Muscle of arm (tissue), 12 donors: ENCODE results near the gene TMEM30B. TPM values are rescaled to one million over a fixed set of nuclear protein-coding genes. Genes with fewer than 3 reads are reported as not detected.
A peak's percentile ranks its signal among the peaks of the same experiment; 100 is the strongest.
"Not testable (repeated sequence)": the region's sequence is repeated elsewhere in the genome, so short reads cannot be mapped to it uniquely, and the experiment has no call there.

Experiments used
- DNase-seq: peaks from one replicate; pipeline ENCODE4 v3.0.0-alpha.2; 2013
- polyA plus RNA-seq, 12 donors: library from polyadenylated mRNA; unstranded; fragments of 120-200 nt; gene quantifications; one replicate each; pipeline ENCODE4 v1.2.1, GENCODE V29; 2013; ENCODE audit not compliant: insufficient read length in 12 of 12

TMEM30B gene
- polyA plus RNA-seq, 12 donors = 1.6 to 7.5 (median 2.3) TPM; not detected in 1

DNA sequence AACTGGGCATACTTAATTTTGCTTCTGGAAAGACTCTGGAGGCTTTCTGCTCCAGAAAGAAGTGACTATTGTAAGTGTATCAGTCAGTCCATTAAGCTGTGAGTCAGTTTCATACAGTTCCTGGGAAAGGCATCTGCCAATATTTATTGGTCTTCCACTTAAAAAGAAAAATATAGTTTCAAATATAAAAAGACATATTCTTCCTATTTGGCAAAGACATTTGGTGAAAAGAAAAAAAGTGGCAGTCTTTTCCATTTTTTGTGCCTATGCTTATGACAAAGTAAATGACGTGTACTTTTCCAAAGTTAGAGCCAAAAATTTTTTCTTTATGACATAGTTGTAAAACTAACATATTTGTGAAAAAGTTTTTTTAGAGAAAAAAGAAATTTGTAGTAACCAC, 12.3 kb downstream of the TMEM30B start:
- DNase-seq = peak; percentile 70

DNA sequence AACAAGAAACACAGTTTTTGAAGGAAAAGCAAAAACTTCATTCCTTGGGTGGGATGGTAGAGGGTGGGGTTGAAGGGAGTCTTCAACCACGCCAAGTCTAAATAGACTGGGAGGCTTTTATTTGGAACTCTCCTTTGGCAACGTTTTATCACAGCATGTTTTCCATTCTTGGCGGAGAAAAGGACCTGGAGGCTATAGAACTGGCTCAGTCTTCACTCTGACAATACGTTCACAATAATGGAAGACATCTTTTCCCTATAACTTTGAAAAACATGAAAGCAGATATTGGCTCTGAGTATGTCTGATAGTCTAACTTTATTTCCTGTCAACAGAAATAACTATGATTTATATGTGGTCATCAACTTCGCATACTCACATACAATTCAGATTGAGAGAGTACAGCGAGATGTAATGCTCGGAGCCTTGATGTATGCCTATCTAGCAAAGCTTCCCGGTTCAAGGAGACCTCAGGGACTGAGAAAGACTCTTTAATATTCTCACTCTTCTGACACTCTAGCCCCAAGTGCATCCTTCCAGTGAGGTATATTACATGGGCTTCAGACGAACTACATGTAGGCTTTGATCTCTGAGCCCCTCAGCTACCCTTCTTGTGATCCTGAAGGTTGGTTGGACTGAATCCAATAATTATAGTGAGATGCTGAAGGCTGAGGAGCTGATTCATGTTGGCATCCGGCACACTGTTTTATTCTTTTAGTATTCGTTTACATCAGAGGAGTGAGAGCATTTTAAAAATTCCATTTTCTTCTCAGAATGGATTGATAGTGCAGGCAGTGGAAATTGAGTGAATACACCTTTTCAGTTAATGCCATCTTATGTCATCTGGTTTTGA, 14.0 kb downstream of the TMEM30B start:
- peak; percentile 81 for DNase-seq

DNA sequence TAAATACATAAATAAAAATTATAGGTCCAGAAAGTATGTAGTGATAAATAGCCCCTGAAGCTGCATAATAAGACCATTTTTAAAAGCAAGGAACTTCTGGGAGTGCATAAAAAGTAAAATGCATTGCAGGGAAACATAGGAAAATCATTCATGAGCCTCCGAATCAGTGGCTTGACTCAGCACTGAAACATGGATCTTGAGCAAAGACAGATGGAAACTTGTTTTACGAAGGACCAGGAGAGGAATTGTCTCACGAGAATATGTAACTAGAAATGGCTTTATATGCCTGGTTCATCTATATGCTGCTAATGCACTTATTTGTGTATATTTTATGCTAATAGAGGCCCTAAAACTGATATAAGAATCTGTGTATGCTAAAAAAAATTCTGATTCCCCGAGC, 14.7 kb downstream of the TMEM30B start:
- DNase-seq = no peak

DNA sequence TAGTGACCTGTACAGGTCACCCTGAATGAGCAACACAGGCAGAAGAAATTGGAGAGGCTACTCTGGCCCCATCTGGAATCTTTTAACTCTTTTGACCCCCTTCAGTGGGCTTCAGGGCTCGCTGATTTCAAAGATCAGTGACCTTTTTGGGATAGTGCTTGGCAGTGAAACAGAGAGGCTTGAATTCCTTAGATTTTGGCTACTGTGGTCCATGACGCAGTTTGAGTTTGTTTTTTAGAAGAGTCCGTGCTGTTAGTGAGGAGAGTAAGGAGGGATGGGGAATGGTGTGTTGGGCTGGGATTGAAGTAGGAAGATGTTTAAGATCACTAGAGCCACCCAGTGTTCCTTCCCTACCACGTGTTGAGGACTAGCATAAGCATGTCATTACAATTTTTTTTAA, 16.5 kb downstream of the TMEM30B start:
- DNase-seq = no peak

DNA sequence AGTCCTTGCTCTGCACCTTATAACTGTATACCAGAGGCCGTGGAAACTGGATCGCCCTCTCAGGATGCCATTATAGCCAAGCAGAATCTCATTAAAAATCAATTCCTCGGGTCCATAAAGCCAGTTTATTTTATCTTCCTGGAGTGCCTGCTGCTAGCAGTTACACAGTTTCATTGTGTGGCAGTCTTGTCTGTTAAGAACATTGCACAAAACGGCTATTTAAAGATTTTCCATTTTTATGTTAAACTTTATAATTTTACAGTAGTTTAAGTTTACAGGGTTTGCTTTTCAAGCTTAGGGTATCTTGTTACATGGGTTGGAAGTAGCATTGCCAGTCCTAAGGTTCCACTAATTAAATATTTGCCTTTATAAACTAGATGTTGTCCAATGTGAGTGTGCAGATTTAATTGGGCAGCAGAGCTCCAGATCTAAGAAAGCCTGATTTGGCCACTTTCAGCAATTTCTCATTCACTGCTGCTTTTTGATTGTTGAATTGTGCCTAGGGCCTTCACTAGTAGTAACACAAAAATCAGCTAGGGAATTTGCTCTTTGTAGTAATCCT, 17.0 kb downstream of the TMEM30B start:
- no peak for DNase-seq

DNA sequence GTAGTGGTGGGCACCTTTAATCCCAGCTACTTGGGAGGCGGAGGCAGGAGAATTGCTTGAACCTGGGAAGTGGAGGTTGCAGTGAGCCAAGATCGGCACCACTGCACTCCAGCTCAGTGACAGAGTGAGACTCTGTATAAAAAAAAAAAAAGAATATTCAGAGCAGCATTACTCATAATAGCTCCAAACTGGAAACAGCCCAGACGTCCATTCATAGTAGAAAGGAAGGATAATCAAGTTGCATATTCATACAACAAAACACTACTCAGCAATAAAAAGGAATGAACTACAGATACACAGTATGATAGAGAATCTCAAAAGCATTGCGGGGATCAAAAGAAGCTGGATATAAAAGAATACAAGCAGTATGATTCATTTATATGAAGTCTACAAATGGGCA, 19.1 kb downstream of the TMEM30B start:
- no peak for DNase-seq

DNA sequence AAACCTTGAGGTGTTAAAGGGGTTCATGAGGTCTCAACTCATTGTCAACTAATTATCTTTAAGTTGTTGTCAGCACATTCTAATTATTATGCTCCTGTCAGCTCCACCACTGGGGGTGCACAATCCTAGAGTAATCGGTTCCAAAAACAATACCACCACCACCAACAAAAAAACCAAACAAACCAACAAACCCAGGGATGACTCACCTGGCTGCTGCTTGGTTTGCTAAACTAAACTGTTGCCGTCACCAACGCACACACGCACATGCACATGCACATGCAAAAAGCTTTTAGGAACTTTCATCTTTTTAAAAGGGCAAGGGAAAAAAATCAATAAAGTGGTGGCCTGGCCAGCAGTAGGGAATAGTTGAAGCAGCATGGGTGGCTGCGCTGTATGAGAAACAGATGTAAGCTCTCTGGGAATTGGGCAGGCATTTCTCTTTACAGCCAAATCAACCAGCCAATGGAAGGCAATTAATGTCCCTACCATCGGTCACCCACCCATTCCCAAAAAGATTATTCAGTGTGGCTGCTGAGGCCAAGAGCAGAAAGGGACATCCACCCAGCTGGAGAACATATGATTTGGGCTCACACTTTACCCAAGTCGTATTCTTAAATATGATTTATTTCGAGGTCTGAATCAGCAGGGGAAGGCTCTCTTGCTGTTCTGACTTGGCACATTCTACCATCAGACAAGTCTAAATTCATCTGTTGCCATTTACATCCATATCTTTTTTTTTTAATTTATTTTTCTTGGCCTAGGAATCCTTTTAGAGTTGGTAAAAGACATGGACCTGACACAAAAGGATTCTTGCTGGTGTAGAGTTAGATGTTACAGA, 20.0 kb downstream of the TMEM30B start:
- DNase-seq = no peak

DNA sequence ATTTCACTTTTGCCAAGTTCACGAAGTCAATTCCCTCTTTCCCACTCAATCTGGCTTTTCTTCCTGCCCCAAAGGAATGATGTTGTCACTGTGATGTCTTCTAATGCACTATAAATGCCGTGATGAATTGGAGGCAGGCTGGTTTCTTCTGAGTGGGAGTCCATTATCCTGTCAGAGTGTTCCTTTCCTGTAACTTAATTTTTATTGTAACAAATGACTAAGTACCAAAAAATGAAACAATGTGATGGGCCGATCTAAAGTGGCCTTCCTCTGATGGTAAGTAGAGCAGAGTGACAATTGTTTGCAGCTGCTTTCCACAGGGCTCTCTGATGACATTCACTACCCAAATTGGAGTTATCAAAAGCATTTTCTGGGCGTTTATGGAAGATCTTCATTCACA, 22.2 kb downstream of the TMEM30B start:
- DNase-seq = no peak

DNA sequence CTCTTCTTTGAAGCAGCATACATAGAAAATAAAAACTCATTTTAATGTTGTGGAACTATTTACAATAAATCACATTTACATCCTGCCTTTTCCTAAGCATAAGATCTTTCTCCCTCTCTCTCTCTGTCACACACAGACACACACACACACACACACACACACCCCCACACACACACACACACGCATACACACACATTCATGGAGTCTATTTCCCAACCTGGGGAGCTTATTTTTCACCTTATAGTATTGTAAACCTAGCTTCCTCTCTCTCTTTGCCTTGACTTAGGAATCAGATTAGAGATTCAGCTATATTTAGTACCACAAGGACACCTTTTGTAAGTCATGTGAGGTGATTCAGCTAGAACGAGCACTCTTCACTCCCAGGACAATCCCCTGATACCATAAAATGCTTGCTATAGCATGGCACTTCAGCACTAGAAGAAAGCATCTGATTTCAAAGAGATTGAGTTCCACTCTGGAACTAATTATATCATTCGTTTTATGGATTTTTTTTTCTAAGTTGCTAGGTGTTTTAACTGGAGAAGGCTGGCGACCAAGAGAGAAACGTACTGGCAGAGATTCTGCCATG, 23.6 kb downstream of the TMEM30B start:
- no peak for DNase-seq

DNA sequence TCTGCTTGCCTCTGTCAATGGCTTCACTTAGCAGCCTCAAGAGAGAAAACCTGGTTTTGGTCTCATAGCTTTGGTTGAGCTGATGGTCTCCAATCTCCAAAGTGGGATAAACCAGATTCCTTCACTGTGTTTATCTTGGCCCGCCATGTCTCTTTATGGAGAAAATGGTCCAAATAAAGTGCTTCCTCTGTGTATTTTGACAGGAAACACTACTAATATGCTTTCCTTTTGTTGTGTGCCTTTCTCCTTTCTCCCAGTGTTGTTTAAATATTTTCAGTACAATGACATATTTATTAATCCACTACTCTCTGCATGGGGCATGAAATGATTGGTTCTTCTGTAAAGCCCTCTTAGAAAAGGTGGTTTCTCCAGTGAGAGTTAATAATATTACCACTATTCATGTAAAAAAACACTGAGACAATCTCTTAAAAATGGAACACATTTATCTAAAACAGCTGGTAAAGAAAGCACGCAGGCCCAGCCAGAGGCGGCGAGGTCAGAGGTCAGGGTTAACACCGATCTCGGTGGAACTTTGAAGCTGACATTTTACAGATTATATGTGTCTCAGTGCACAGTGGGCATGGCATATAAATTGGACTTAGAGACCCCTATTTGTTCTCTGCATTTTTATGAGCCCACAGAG, 24.2 kb downstream of the TMEM30B start:
- DNase-seq = no peak

DNA sequence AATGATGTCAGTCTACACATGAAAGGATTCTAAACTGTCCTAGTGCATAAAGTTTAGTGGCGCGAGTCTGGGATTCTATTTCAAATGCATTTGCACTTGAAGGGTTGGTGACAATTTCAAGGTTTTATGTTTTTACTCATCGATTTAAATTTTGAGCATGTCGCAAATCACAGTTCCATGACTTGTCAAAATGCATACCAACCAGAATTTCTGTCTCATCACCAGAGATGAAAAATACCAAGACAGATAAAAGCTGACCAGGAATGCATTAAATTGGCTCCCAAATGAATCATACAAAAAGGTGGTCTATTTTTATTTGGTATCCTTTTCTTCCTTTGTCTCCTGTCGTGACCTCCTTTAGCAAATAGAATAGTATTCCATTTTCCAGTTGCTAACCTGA, 25.2 kb downstream of the TMEM30B start:
- DNase-seq = no peak

DNA sequence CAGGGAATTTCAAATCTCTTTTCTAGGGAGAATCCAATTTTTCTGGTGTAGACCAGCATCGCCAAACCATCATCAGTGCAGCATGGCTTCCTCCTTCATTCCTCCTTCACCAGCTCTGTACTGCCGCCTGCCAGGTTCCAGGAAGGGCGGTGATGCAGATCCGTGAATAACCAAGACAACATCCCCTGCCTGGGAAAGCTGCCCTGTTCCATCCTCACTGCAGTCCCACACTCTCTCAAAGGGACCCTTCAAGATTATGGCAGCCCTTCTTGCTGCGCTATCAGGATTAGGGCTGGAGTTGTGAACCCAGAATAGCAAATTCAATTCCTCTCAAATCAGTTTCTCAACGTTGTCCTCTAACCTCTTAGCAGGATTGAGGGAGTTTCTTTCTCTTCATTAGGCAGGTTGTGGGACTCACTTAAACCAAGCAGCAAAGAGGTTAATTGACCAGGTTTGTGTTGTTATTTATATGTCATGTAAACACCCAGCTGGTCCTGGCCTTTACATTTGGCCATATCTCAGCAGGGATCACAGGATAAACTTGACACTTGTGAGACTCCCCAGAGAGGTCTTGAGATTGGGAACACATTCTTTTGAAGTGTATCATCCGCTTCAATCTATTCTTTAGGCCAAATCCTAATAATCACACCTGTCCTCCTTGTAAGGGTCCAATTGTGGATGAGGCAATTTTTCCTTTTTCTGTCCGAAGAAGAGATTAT, 26.2 kb downstream of the TMEM30B start:
- no peak for DNase-seq

DNA sequence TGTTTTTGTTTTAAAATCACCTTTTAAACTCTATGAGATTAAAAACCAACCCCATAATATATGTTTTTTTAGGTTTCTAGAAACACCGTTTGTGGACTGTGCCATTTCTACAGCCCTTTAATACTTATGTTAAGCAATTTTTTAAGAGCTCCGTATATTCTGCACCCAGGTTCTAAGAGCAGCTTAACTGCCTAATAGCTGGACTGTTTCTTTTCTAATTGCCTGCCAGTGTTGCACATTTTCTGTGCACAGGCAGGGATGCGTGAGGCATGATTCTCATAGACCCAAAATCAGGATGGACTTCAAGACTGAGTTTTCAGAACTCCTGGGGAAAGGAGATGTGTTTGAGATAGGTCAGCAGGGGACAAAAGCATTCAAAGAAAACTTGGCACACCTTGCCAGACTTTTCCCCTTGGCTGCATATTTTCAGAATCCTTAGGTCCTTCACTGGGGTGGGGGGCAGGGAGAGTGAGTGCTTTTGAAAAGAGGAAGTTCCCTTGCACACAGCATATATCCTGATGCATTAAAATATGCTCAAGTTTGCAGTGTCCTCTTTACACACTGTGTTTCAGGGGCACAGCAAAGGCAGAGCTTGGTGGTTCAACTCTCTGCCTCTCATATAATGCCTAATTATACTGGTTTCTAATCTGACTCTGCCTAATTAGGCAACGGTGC, 27.9 kb downstream of the TMEM30B start:
- no peak for DNase-seq

DNA sequence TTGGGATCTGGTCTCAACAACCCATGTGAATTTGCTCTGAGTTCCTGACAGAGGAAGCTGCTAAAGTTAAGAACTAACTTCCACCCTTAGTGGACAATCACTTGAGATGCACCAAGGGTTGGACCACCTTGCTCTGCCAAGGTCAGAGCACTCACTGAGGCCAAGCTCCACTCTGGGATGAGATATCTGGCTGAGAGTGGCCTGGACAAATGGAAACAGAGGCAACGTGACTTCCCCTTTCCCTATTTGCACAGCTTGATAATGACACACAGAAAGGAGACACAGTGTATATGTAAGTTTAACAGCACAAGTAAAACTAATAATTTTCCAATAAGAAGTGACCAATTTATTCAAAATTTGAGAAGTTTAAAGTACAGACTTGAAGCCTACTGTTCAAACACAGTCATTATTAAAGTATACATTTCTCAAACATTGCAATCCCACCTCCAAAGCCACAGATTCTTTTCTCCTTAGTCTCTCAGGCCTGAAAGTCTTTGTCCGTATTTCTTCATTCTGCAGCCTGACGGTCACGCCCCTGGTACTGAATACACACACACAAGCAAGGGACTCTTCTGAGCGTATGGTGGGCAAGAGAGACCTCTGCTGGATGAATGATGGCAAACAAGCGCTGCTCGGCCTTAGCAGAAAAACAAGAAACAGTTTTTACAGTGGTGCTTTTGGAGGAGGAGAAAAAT, 28.6 kb downstream of the TMEM30B start:
- peak; percentile 91 for DNase-seq

DNA sequence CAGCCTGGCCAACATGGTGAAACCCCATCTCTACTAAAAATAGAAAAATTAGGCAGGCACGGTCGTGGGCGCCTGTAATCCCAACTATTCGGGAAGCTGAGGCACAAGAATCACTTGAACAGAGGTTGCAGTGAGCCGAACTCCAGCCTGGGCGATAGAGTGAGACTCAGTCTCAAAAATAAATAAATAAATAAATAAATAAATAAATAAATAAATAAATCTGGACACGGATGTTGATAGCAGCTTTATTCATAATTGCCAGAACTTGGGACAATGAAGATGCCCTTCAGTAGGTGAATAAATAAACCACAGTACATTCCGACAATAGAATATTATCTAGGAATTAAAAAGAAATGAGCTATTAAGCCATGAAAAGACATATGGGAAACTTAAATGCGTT, 31.1 kb downstream of the TMEM30B start:
- DNase-seq = no peak

DNA sequence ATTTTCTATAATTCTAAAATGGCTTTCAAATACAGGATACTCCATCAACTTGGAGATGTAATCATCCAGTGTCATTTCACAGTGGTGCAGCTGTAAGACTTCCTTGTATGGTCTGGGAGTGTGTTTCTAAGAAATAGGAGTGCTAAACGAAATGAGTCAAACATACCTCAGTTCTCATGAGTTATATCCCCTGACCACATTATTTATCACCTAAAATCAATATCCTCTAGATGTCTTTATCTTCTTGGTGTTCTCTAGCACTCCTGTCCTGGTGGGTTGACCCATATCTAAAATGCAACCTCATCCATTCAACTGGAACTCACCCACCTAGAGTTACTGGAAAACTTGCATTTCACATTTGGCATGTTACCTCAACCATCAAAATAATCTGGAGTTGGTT, 33.2 kb downstream of the TMEM30B start:
- no peak for DNase-seq

DNA sequence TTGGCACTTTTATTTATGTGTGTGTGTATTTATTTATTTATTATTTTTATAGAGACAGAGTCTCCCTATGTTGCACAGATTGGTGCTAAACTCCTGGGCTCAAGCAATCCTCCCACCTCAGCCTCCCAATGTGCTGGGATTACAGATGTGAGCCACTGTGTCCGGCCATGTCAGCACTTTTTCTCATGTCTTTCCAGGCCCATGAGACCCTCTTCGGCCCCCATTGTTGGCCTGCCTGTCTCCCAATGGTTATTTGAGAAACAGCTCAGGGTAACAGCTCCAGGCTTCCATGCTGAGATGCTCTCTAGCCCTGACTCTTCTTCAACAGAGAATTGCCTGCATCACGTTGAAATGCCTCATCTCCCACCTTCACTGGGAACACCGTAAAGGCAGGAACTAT, 34.4 kb downstream of the TMEM30B start:
- no peak for DNase-seq

DNA sequence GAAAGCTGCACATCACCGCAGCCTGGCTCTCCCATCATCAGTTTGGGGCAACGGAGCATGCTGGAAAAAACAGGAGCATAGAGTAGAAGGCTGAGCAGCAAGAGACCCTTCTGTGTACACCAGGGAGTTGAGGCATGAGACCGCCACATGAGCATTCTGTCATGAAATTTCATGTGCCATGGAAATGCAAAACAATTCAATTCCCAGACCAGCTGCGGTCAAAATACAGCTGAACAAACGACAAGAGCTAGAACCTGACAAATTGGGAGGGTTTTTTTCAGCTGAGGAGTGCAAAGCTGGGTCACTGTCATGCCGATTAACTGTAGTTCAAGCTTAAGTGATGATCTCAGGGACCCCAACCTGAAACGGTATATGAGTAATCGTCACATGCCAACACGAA, 37.1 kb downstream of the TMEM30B start:
- DNase-seq = no peak

DNA sequence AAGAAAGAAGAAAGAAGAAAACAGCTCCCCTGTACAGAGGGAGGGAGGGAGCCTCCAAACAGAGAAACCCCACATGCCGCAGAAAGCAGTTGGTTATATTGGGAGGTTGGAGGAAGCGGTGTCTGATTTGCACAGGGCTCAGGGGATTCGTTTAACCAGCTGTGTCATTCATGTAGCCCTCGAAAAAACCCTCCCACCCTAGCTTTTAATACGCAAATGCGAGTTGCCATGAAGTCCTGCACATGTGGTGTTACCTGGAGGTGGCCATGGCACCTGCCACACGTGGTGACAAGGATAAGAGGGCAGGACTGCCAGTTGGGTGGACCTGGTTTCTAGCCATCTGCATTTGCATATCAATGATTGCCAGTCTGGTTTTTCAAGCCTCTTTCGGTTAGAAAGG, 40.9 kb downstream of the TMEM30B start:
- no peak for DNase-seq

DNA sequence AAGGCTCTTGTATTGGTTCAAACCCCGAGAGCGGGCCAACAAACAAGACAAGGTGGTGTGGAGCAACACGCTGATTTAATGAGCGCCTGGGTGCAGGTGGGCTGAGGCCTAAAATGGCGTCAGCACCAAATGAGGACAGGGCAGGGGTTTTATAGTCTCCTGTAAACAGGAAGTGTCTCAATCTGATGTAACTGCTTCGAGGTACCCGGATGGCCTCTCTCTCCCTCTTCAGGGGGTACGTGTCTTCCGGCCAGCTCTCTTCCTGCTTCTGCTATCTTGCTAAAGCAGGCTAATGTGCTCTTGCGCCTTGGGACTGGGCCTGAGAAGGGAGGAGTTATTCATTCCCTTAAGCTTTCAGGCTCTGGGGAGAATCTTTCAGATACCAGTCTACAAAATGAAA, 41.9 kb downstream of the TMEM30B start:
- not testable (repeated sequence) for DNase-seq
